Fibroblast of lung (primary cell): ENCODE data around the gene SDK1.

Experiments used
- CTCF ChIP-seq, 2 donors: IDR thresholded peaks in 1 of 2; conservative IDR thresholded peaks in 1 of 2; 1 replicate in 1 of 2; 2 replicates in 1 of 2; pipeline ENCODE4 v1.5.1; 2011 to 2012; ENCODE audit warnings: low read length in 2 of 2, control low read depth in 1 of 2, inconsistent platforms in 1 of 2, low read depth in 1 of 2, mild to moderate bottlenecking in 1 of 2
- EZH2 ChIP-seq: IDR thresholded peaks from 2 replicates; pipeline ENCODE4 v1.5.1; 2012; ENCODE audit warnings: low read length, control low read depth, mild to moderate bottlenecking; ENCODE audit errors: missing control alignments

GRCh38 chr7:3579638-3580219 lies 278.7 kb downstream of the SDK1 start:
- TF ChIP-seq CTCF (conservative IDR thresholded peaks at IDR 0.05 in 1 of 2, IDR thresholded peaks at IDR 0.05 in 1 of 2; ENCODE audit: low read depth in 1 of 2, low read length in 2 of 2) (no peak), EZH2 (no peak)
